HG03342 (cell line): ENCODE results near the gene TUBGCP2.

Experiments used
- ATAC-seq: cut with Tn5 transposase; IDR thresholded peaks from one replicate; pipeline ENCODE4 v1.9.1; 2021; ENCODE audit warnings: mild to moderate bottlenecking, moderate library complexity; ENCODE audit not compliant: unreplicated experiment

The TUBGCP2 gene

GRCh38 chr10:133309100-133309719, 538 bp upstream of the TUBGCP2 start:
- ATAC-seq: peak; percentile 67

GRCh38 chr10:133307776-133308420, 774 bp downstream of the TUBGCP2 start:
- peak; percentile 40 for ATAC-seq

- ATAC-seq: no peak
Observed at GRCh38 chr10:133306941-133307379, 1.7 kb downstream of the TUBGCP2 start.

- no peak for ATAC-seq
Observed at GRCh38 chr10:133306097-133306476, 2.6 kb downstream of the TUBGCP2 start.

GRCh38 chr10:133303206-133303605, 5.5 kb downstream of the TUBGCP2 start:
- ATAC-seq: no peak

GRCh38 chr10:133302230-133302629, 6.4 kb downstream of the TUBGCP2 start:
- ATAC-seq: no peak

GRCh38 chr10:133299738-133300137, 8.9 kb downstream of the TUBGCP2 start:
- ATAC-seq: no peak

GRCh38 chr10:133299224-133299623, 9.4 kb downstream of the TUBGCP2 start:
- no peak for ATAC-seq

- ATAC-seq: no peak
Observed at GRCh38 chr10:133298466-133298865, 10.2 kb downstream of the TUBGCP2 start.

GRCh38 chr10:133297504-133297903, 11.2 kb downstream of the TUBGCP2 start:
- no peak for ATAC-seq

- ATAC-seq: no peak
Observed at GRCh38 chr10:133295426-133296320, 13.0 kb downstream of the TUBGCP2 start.

GRCh38 chr10:133294189-133294588, 14.5 kb downstream of the TUBGCP2 start:
- no peak for ATAC-seq

- ATAC-seq: no peak
Observed at GRCh38 chr10:133293810-133294119, 14.9 kb downstream of the TUBGCP2 start.

- no peak for ATAC-seq
Observed at GRCh38 chr10:133292919-133293809, 15.5 kb downstream of the TUBGCP2 start.

- ATAC-seq: no peak
Observed at GRCh38 chr10:133289761-133290160, 18.9 kb downstream of the TUBGCP2 start.

GRCh38 chr10:133287832-133288500, 20.7 kb downstream of the TUBGCP2 start:
- no peak for ATAC-seq

- no peak for ATAC-seq
Observed at GRCh38 chr10:133286366-133286765, 22.3 kb downstream of the TUBGCP2 start.

- no peak for ATAC-seq
Observed at GRCh38 chr10:133285217-133285616, 23.5 kb downstream of the TUBGCP2 start.

GRCh38 chr10:133283931-133284330, 24.7 kb downstream of the TUBGCP2 start:
- ATAC-seq: no peak

GRCh38 chr10:133282846-133283390, 25.8 kb downstream of the TUBGCP2 start:
- ATAC-seq: no peak
